ENCODE measurements around the gene SENP3.
A peak's percentile ranks its signal among the peaks of the same experiment; 100 is the strongest.

The SENP3 gene

GRCh38 chr17:7570351-7570750, 8.6 kb downstream of the SENP3 start:
- in situ Hi-C loops (cut with HindIII; ENCODE audit: low sequenced_read_pairs), result no loop called here

GRCh38 chr17:7572338-7572587, 10.5 kb downstream of the SENP3 start:
- peak overlapping the region; percentile 56 for H3K4me3 ChIP-seq (ENCODE audit: low read depth, low read length)
- in situ Hi-C loops (cut with HindIII; ENCODE audit: low sequenced_read_pairs), result no loop called here
- TF ChIP-seq CTCF (IDR thresholded peaks at IDR 0.05; ENCODE audit: low read depth, low read length, missing control alignments), result no peak
- DNase-seq (ENCODE audit: low read depth), result no peak

More at GRCh38 chr17:7570351-7570750, 8.6 kb downstream of the SENP3 start:
- no peak for TF ChIP-seq CTCF (IDR thresholded peaks at IDR 0.05; ENCODE audit: low read depth, low read length, missing control alignments)
- H3K4me3 ChIP-seq (ENCODE audit: low read depth, low read length), result no peak overlapping the region
- no peak for DNase-seq (ENCODE audit: low read depth)

GRCh38 chr17:7572588-7573323, 11.0 kb downstream of the SENP3 start:
- in situ Hi-C loops (cut with HindIII; ENCODE audit: low sequenced_read_pairs), result no loop called here
- TF ChIP-seq CTCF (IDR thresholded peaks at IDR 0.05; ENCODE audit: low read depth, low read length, missing control alignments), result no peak
- DNase-seq (ENCODE audit: low read depth), result peak; percentile 98
- peak overlapping the region; percentile 97 for H3K4me3 ChIP-seq (ENCODE audit: low read depth, low read length)

GRCh38 chr17:7573324-7574080, 11.8 kb downstream of the SENP3 start:
- no peak for TF ChIP-seq CTCF (IDR thresholded peaks at IDR 0.05; ENCODE audit: low read depth, low read length, missing control alignments)
- H3K4me3 ChIP-seq (ENCODE audit: low read depth, low read length), result peak overlapping the region; percentile 97
- in situ Hi-C loops (cut with HindIII; ENCODE audit: low sequenced_read_pairs), result no loop called here
- DNase-seq (ENCODE audit: low read depth), result peak; percentile 80

- no peak for TF ChIP-seq CTCF (IDR thresholded peaks at IDR 0.05; ENCODE audit: low read depth, low read length, missing control alignments)
- peak overlapping the region; percentile 97 for H3K4me3 ChIP-seq (ENCODE audit: low read depth, low read length)
- in situ Hi-C loops (cut with HindIII; ENCODE audit: low sequenced_read_pairs), result no loop called here
- no peak for DNase-seq (ENCODE audit: low read depth)
Measured at GRCh38 chr17:7574176-7574953, 12.6 kb downstream of the SENP3 start.

GRCh38 chr17:7575481-7575883, 13.8 kb downstream of the SENP3 start:
- DNase-seq (ENCODE audit: low read depth), result no peak
- in situ Hi-C loops (cut with HindIII; ENCODE audit: low sequenced_read_pairs), result no loop called here
- H3K4me3 ChIP-seq (ENCODE audit: low read depth, low read length), result peak overlapping the region; percentile 97
- no peak for TF ChIP-seq CTCF (IDR thresholded peaks at IDR 0.05; ENCODE audit: low read depth, low read length, missing control alignments)

All from astrocyte of the cerebellum (primary cell).